ENCODE data around the gene HELZ. TPM values are rescaled to one million over a fixed set of nuclear protein-coding genes. Genes with fewer than 3 reads are reported as not detected.

HELZ gene
- total RNA-seq, 1 donor from 2014 or later: 47.4 TPM

- Mint-ChIP-seq H3K27me3 (ENCODE audit: unreplicated experiment) (peaks cover 2% of the 10 kb centered on the region), H3K4me1 (ENCODE audit: low read depth, unreplicated experiment) (no peaks in the 10 kb centered on the region), H3K36me3 (ENCODE audit: unreplicated experiment) (peaks cover 7% of the 10 kb centered on the region), H3K4me3 (ENCODE audit: unreplicated experiment) (no peak overlapping the region), H3K9me3 (ENCODE audit: unreplicated experiment) (peaks cover 1% of the 10 kb centered on the region), H3K27ac (ENCODE audit: unreplicated experiment) (no peak overlapping the region)
- DNase-seq: no peak
- TF ChIP-seq CTCF (IDR thresholded peaks at IDR 0.05; ENCODE audit: partially characterized antibody, unreplicated experiment): no peak
Measured at GRCh38 chr17:67113486-67113885, 131.5 kb downstream of the HELZ start.

DNA sequence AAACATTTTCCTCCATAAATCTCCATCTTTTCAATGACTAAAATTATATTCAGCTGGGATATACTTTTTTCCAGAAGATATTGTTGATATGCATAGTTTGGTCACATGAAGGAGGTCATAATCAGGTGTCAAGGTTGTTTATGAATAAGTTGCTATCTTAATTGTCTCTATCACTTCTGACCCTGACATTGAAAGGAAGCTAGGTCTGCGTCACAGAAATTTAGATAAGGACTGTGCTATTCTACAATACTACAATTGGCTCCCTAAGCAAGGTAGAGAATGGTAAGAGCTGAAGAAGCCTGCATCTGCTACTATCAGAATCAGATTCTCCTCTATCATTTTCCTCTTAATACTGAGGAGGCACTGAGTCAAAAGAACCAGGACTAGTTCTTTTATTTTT lies 133.2 kb downstream of the HELZ start:
- TF ChIP-seq CTCF (IDR thresholded peaks at IDR 0.05; ENCODE audit: partially characterized antibody, unreplicated experiment): no peak
- peaks cover 1% of the 10 kb centered on the region for H3K9me3 Mint-ChIP-seq (ENCODE audit: unreplicated experiment)
- H3K36me3 Mint-ChIP-seq (ENCODE audit: unreplicated experiment): peaks cover 7% of the 10 kb centered on the region
- no peaks in the 10 kb centered on the region for H3K4me1 Mint-ChIP-seq (ENCODE audit: low read depth, unreplicated experiment)
- H3K4me3 Mint-ChIP-seq (ENCODE audit: unreplicated experiment): no peak overlapping the region
- H3K27me3 Mint-ChIP-seq (ENCODE audit: unreplicated experiment): peaks cover 2% of the 10 kb centered on the region
- no peak for DNase-seq
- no peak overlapping the region for H3K27ac Mint-ChIP-seq (ENCODE audit: unreplicated experiment)

DNA sequence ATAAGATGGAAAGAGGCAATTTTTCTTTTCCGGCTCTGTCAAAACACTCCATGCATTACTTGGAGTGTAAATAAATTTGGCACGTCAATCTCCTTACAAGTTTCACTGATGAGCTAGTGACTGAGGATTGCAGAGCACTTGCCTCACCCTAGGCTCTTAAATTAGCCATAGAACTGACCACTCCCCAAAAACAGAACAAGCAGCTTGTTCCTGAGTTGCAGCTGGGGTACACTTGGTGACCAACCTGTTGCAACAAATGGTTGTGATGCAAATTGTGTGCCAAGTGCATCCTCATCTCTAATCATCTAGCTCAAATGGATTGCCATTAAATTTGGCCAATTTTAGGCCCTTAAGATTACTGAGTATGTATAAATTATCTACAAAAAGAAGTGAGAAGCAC lies 133.7 kb downstream of the HELZ start:
- no peaks in the 10 kb centered on the region for H3K4me1 Mint-ChIP-seq (ENCODE audit: low read depth, unreplicated experiment)
- peaks cover 1% of the 10 kb centered on the region for H3K9me3 Mint-ChIP-seq (ENCODE audit: unreplicated experiment)
- H3K4me3 Mint-ChIP-seq (ENCODE audit: unreplicated experiment): no peak overlapping the region
- H3K27me3 Mint-ChIP-seq (ENCODE audit: unreplicated experiment): peaks cover 2% of the 10 kb centered on the region
- TF ChIP-seq CTCF (IDR thresholded peaks at IDR 0.05; ENCODE audit: partially characterized antibody, unreplicated experiment): no peak
- H3K36me3 Mint-ChIP-seq (ENCODE audit: unreplicated experiment): peaks cover 4% of the 10 kb centered on the region
- no peak for DNase-seq
- no peak overlapping the region for H3K27ac Mint-ChIP-seq (ENCODE audit: unreplicated experiment)

GRCh38 chr17:67110619-67111018 lies 134.4 kb downstream of the HELZ start:
- Mint-ChIP-seq H3K4me1 (ENCODE audit: low read depth, unreplicated experiment) (no peaks in the 10 kb centered on the region), H3K4me3 (ENCODE audit: unreplicated experiment) (no peak overlapping the region), H3K27ac (ENCODE audit: unreplicated experiment) (no peak overlapping the region), H3K9me3 (ENCODE audit: unreplicated experiment) (peaks cover 1% of the 10 kb centered on the region), H3K27me3 (ENCODE audit: unreplicated experiment) (peaks cover 2% of the 10 kb centered on the region), H3K36me3 (ENCODE audit: unreplicated experiment) (no peaks in the 10 kb centered on the region)
- no peak for TF ChIP-seq CTCF (IDR thresholded peaks at IDR 0.05; ENCODE audit: partially characterized antibody, unreplicated experiment)
- DNase-seq: no peak

DNA sequence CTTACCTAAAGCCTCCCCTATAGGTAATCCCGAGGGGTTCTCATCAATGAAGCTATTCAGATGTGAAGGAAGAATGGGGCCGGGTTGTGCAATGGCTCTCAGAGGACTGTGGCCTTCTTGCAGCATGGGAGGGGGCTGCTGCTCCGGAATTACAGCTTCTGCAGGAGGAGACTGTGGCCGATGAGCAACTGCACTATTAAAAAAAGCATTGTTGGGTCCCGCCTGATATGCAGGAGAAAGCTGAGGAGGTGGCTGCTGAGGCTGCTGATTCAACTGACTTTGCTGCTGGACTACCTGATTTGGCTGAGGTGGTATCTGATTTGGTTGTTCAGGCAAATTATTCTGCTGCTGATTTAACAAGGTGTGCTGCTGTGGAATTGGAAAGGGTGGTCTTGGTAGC lies 135.9 kb downstream of the HELZ start:
- Mint-ChIP-seq H3K4me3 (ENCODE audit: unreplicated experiment) (no peak overlapping the region), H3K36me3 (ENCODE audit: unreplicated experiment) (no peaks in the 10 kb centered on the region), H3K27ac (ENCODE audit: unreplicated experiment) (no peak overlapping the region), H3K9me3 (ENCODE audit: unreplicated experiment) (peaks cover 1% of the 10 kb centered on the region), H3K4me1 (ENCODE audit: low read depth, unreplicated experiment) (no peaks in the 10 kb centered on the region), H3K27me3 (ENCODE audit: unreplicated experiment) (peaks cover 2% of the 10 kb centered on the region)
- TF ChIP-seq CTCF (IDR thresholded peaks at IDR 0.05; ENCODE audit: partially characterized antibody, unreplicated experiment): no peak
- DNase-seq: no peak
